T47D (cell line): Measurements from ENCODE around the gene BAIAP2.

Experiments
- DNase-seq, 2 experiments: peaks; one replicate each; pipeline versions ENCODE4 v3.0.0 to v3.0.0-alpha.2; 2011 to 2012; ENCODE audit warnings: low read depth in 1 of 2, low spot score in 1 of 2
- JUND ChIP-seq: IDR thresholded peaks from 2 replicates; pipeline ENCODE4 v1.6.1; 2012; ENCODE audit warnings: low read depth
- in situ Hi-C: cut with HindIII; loops from 2 replicates; pipeline ENCODE4 v1.10.0; 2016; ENCODE audit warnings: low sequenced_read_pairs, low pct_unique_long_range_greater_than_20kb

Gene BAIAP2

GRCh38 chr17:81127526-81128177, 92.7 kb downstream of the BAIAP2 start:
- DNase-seq = no peak
- no peak for TF ChIP-seq JUND
- in situ Hi-C loops = no loop called here

DNA sequence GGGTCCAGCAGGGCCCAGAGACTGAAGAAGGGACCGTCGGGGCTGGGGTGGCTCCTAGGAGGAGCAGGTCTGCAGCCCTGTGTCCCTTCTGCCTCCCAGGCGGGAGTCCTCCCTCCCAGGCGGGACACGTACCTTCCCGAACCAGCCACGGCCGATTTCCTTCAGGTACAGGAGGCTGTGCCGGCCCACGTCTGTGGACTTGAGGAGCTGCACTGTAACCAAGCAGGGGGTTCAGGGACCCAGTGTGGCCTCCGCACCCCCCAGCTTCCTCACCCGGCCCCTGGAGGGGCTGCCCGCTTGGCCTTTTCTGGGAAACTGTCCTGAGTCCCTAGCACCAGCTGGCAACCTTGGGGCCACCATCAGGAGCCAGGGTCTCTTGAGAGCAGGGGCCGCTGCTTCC, 93.4 kb downstream of the BAIAP2 start:
- in situ Hi-C loops = no loop called here
- DNase-seq = no peak
- no peak for TF ChIP-seq JUND

- no peak for TF ChIP-seq JUND
- DNase-seq = no peak
- in situ Hi-C loops = no loop called here
Measured at GRCh38 chr17:81128774-81129173, 93.8 kb downstream of the BAIAP2 start.

- DNase-seq = no peak
- in situ Hi-C loops = no loop called here
- TF ChIP-seq JUND = no peak
Measured at GRCh38 chr17:81129289-81129688, 94.3 kb downstream of the BAIAP2 start.

DNA sequence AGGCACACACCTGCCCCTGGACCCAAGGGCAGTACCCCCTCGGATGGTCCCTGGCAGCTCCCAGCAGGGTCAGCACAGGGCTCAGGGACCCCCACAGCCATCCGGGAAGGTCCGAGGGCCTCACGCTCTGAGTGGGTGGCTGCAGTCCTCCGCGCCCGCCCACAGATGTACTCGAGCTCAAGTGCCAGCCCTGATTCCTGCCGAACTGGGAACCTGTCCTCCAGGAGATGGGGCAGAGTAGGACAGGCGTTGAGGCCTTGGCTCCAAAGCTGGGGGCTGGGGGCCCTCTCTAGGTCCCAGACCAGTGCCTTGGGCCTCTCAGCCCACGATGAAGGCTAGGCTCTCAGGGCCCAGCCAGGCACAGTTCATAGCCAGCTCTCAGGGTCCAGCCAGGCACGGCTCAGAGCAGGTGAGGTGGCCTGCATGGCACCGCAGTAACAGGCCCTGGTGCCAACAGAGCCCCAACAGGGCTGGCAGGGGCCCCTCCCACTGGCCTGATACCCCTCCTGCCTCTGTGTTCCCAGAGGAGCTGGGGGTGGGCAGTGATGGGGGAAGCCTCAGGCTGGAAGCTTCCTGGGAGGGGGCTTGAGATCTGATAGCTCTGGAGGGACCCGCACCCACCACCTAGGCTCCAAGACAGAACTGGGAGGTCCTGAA, 94.9 kb downstream of the BAIAP2 start:
- in situ Hi-C loops = no loop called here
- no peak for TF ChIP-seq JUND
- no peak for DNase-seq

DNA sequence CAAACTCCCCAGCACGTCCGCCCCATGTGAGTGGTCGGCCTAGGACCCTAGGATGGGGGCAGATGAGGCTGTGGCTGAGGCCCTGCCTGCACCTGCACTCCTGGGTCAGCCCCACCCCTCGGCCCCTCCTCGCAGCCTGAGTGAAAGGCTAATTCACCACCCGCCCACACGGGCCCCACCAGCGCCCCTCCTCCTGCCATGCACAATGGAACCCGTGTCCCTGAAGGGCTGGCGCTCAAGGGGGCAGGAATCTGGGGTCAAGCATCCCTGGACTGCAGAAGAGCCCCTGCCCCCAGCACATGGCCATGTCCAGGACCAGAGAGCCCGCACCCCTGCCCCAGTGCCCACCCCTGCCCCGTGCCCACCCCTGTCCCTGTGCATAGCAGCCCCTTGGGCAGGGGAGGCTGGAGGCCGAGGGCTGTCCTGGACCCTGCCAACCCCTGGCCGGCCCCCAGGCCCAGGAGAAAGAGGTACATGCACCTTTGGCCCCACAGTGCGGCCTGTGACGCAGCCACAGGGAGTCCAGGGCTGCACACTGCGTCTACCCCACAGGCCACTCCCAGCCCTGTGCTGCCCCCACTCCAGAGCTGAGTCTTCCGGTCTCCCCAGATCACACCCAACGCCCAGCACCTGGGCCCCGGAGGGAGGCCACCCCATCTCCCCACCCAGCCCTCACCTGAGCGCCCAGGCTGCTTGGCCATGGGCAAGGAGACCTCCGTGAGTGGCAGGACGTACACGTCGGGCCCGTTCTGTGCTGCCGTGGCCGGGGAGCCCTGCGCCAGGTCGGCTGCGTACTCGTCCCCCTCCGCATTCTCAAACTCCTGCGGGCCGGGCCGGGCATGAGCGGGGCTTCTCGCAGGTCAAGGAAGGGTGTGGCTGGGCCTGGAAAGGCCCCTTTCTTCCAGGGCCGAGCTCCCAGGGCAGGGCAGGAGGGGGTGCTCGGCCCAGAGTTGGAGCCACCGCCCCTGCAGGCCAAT, 95.7 kb downstream of the BAIAP2 start:
- in situ Hi-C loops = no loop called here
- TF ChIP-seq JUND = no peak
- no peak for DNase-seq

DNA sequence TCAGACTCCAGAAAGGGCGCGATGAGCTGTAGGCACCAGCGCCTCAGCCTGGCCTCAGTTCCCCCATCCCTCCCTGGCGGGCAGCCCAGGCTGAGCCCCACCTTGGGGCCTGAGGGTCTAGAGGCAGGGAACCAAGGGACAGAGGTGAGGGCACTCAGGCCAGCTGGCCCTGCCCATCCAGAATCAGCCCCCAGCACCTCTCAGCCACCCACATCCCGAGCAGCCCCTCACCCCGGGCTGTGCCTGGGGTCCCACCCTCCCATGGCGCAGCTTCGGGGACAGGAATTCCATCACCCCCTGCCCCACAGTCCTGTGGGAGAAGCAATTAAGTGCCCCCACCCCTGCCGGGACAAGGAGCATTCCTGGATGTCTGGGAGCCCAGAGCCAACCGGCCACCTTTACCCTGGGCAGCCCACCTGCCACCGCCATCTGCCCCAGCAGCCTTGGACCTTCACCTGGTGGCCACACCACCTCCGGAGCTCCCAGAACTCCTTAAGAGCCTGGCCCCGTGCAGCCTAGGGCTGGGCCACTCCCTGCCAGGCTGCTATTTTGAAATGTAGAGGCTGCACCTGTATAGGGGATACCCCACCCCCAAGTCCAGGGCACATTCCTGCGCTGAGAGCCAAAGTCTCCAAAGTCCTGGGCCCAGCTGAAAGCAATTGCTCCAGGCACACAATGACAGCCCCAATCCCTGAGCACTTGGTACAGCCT, 96.7 kb downstream of the BAIAP2 start:
- in situ Hi-C loops = no loop called here
- TF ChIP-seq JUND = no peak
- DNase-seq = peak in 1 of 2 experiments; percentile 54

DNA sequence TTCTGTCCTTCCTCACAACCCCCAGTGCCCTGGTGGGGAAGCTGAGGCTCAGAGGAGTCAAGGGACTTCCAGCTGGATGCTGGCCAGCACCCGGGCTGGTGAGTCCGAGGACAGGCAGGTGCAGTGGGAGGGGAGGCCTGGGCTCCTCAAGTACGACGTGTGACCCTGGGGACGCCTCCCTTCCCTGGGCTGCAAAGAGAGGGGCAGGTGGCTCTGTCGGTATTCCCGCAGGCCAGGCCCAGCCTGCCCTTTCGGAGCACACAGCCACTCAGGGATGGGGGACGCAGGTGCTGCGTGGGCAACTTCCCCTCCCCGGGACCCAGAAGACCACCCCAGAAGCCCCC, 97.2 kb downstream of the BAIAP2 start:
- no peak for TF ChIP-seq JUND
- in situ Hi-C loops = no loop called here
- no peak for DNase-seq

GRCh38 chr17:81132770-81133723, 98.1 kb downstream of the BAIAP2 start:
- in situ Hi-C loops = no loop called here
- no peak for DNase-seq
- no peak for TF ChIP-seq JUND

DNA sequence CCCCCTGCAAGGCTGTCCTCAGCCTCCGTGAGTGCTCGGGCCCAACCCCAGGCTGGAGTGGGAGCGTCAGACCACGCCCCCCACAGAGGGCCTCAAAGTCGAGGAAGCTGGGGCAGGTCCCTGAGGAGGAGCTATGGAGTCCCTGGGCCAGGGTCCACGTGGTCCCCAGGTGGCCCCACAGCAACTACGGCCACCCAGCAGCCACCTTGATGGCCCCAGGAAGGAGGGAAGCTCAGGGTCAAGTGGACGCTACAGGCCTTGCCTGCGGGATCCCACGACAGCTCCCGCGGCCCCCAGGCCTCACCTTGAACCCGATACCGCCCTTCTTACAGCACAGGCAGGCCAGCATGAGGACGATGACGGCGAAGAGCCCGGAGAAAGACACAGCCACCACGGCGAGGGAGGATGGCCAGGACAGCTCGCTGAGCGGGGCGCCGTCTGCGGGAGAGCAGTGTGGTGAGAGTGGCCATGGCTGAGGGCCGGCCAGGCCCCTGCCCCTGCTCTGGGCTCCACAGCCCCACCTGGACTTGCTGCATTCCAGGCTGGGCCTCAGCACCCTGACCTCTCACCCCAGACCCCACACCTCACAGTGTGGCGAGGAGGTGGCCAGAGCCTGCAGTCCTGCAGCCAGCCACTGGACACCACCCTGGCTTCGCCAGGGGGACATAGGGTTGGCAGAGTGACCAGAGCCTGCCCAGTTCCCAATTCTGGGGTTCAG, 99.3 kb downstream of the BAIAP2 start:
- TF ChIP-seq JUND = no peak
- no peak for DNase-seq
- in situ Hi-C loops = no loop called here
